Measurements from ENCODE around the gene EHD4.

The EHD4 gene

DNA sequence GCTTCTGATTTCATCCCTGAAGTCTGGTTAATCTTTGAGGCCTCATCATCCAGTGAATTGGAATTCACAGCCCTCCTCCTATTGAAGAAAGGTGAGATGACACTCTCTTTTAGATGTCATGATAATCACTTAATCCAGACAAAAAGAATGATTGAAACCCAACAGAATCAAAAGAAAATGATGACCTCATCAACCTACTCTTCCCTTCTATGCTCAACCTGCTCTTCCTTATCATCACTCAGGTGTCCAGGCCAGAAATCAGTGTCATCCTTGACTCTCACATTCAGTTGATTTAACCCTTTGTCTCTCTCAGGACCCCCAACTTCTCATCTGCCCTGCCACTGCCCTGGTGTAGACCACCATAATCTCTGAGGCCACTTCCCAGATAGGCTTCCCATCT, 36.7 kb upstream of the EHD4 start:
- Histone ChIP-seq H3K27ac (no peak overlapping the region), H3K4me3 (ENCODE audit: low read depth in 1 of 2, low read length in 1 of 2) (no peak overlapping the region), H3K9me3 (no peaks in the 10 kb centered on the region), H3K36me3 (no peaks in the 10 kb centered on the region), H3K4me1 (ENCODE audit: control insufficient read depth in 1 of 2, insufficient read depth in 1 of 2, low read depth in 1 of 2, low read length in 1 of 2) (no peaks in the 10 kb centered on the region), H3K27me3 (no peaks in the 10 kb centered on the region)
- TF ChIP-seq, protein P1, sequence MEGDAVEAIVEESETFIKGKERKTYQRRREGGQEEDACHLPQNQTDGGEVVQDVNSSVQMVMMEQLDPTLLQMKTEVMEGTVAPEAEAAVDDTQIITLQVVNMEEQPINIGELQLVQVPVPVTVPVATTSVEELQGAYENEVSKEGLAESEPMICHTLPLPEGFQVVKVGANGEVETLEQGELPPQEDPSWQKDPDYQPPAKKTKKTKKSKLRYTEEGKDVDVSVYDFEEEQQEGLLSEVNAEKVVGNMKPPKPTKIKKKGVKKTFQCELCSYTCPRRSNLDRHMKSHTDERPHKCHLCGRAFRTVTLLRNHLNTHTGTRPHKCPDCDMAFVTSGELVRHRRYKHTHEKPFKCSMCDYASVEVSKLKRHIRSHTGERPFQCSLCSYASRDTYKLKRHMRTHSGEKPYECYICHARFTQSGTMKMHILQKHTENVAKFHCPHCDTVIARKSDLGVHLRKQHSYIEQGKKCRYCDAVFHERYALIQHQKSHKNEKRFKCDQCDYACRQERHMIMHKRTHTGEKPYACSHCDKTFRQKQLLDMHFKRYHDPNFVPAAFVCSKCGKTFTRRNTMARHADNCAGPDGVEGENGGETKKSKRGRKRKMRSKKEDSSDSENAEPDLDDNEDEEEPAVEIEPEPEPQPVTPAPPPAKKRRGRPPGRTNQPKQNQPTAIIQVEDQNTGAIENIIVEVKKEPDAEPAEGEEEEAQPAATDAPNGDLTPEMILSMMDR (IDR thresholded peaks at IDR 0.05), result no peak

DNA sequence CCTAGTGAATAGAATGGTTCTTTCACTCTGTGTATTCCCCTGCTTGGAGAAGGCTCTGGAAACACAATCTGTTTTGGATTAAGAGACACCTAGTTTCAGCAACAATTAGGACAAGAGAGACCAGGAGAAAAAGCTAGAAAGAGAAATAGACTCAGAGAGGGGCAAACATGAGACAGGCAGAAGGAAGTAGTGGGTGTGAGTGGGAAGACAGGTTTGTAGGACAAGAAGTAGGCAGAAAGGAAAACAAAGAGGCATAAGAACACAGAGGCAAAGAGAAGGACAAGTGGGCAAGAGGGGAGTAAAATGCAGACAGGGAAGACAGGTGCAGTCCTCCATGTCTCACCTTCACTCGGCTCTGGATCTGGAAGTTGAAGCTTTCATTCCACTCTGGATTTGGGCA, 35.0 kb upstream of the EHD4 start:
- Histone ChIP-seq H3K4me1 (ENCODE audit: control insufficient read depth in 1 of 2, insufficient read depth in 1 of 2, low read depth in 1 of 2, low read length in 1 of 2) (no peaks in the 10 kb centered on the region), H3K27ac (no peak overlapping the region), H3K27me3 (no peaks in the 10 kb centered on the region), H3K36me3 (no peaks in the 10 kb centered on the region), H3K4me3 (ENCODE audit: low read depth in 1 of 2, low read length in 1 of 2) (no peak overlapping the region), H3K9me3 (no peaks in the 10 kb centered on the region)
- TF ChIP-seq, protein P1 (IDR thresholded peaks at IDR 0.05), result no peak

DNA sequence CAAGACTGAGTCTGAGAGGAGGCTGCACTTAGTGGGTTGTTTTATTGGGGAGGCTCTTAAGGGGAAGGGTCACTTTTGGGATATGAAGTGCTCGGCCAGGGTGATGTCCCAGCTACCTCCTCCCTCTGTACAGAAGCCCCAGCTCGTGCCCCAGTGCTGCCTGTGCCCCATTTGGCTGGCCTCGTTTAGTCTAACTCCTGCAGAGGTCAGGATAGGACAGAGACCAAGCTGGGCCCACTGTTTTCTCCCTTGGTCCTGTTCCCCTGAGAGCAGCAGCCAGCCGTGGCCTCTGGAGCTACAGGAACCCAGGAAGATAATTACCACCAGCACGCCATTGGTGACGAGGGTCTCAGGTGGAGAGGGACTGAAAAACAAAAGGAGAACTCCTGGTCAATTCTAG, 30.0 kb upstream of the EHD4 start:
- Histone ChIP-seq H3K36me3 (no peaks in the 10 kb centered on the region), H3K9me3 (no peaks in the 10 kb centered on the region), H3K27ac (no peak overlapping the region), H3K27me3 (no peaks in the 10 kb centered on the region), H3K4me3 (ENCODE audit: low read depth in 1 of 2, low read length in 1 of 2) (no peak overlapping the region), H3K4me1 (ENCODE audit: control insufficient read depth in 1 of 2, insufficient read depth in 1 of 2, low read depth in 1 of 2, low read length in 1 of 2) (no peaks in the 10 kb centered on the region)
- TF ChIP-seq, protein P1 (IDR thresholded peaks at IDR 0.05), result no peak

DNA sequence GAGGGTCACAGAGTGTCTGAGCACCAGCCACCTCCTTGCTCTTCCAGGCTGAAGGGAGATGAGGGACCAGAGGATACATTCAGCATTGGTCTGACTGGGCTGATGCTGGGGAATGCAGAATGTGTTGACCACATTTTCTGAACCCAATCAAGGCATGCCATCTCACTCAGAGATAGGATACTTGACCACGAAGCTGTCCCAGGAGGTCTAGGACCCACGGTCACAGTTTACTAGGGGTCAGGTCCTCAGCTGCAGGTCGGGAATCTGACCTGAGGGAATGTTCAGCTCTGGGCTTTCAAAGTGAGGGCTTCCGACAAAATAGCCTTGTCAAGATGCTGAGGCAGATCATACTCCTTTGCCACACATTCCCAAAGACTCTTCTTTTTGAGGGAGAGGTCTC, 28.9 kb upstream of the EHD4 start:
- Histone ChIP-seq H3K4me1 (ENCODE audit: control insufficient read depth in 1 of 2, insufficient read depth in 1 of 2, low read depth in 1 of 2, low read length in 1 of 2) (no peaks in the 10 kb centered on the region), H3K36me3 (no peaks in the 10 kb centered on the region), H3K4me3 (ENCODE audit: low read depth in 1 of 2, low read length in 1 of 2) (no peak overlapping the region), H3K9me3 (no peaks in the 10 kb centered on the region), H3K27ac (no peak overlapping the region), H3K27me3 (no peaks in the 10 kb centered on the region)
- TF ChIP-seq, protein P1 (IDR thresholded peaks at IDR 0.05), result no peak

DNA sequence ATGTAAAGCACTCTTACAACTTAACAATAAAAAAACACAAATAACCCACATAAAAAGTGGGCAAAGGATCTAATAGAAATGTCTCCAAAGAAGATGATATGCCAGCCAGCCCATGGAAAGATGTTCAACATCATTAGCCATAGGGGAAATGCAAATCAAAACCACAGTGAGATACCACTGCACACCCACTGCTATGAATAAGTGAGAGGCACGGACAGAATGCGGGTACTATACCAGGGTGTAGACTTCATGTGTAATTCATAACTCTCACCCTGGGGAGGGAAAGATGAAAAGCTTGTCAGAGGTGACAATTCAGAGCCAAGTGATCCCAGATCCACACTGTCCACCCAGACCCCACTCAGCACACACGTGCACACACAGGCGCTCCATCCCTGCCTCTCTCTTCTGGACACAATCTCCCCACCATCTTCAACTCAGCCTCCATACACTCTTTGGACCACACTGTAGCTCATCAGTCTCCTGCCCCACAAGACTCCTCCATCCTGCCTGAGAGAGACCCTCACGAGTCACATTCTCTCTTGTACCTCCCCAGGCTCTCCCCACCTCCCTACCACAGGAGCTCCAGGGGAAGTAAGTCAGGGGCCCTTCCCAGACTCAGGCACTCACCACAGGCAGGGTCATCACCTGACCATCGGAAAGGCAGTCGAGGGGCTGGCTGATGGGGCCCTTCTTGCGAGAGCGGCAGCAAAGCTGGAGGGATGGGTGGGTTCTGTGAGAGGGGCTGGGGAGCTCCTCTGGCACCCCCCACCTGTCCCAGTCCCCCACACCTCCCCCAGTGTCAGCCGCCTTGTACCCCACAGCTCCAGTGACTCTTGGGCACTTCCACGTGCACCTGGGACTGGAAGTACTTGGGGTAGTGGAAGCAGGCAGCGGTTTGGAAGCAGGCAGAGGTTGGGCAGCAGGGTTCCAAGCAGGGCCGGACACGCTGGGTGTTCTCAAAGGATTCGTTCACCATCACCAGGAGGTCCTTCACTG, 27.2 kb upstream of the EHD4 start:
- H3K4me3 ChIP-seq (ENCODE audit: low read depth in 1 of 2, low read length in 1 of 2), result no peak overlapping the region

More for the DNA sequence above, 27.2 kb upstream of the EHD4 start:
- Histone ChIP-seq H3K4me1 (ENCODE audit: control insufficient read depth in 1 of 2, insufficient read depth in 1 of 2, low read depth in 1 of 2, low read length in 1 of 2) (no peaks in the 10 kb centered on the region), H3K36me3 (no peaks in the 10 kb centered on the region), H3K9me3 (no peaks in the 10 kb centered on the region), H3K27ac (no peak overlapping the region), H3K27me3 (no peaks in the 10 kb centered on the region)
- TF ChIP-seq, protein P1 (IDR thresholded peaks at IDR 0.05), result no peak

Data from neutrophil (primary cell).